IPS-20b (cell line): ENCODE data around the gene PDE1A.

Source experiments
- H3K27ac ChIP-seq: one replicate; pipeline ENCODE4 v1.5.1; 2013; ENCODE audit warnings: low read length
- H3K27me3 ChIP-seq: 2 replicates; pipeline ENCODE4 v1.6.1; 2013; ENCODE audit warnings: mild to moderate bottlenecking, low read length, inconsistent platforms; ENCODE audit not compliant: insufficient read depth
- H3K36me3 ChIP-seq: 2 replicates; pipeline ENCODE4 v1.6.1; 2013; ENCODE audit warnings: low read depth, mild to moderate bottlenecking, inconsistent platforms, low read length, moderate library complexity; ENCODE audit not compliant: insufficient read depth
- H3K4me1 ChIP-seq: 2 replicates; pipeline ENCODE4 v1.6.1; 2013; ENCODE audit warnings: mild to moderate bottlenecking, control low read depth, inconsistent platforms, low read length, moderate library complexity; ENCODE audit not compliant: insufficient read depth
- H3K4me3 ChIP-seq: 2 replicates; pipeline ENCODE4 v1.5.1; 2013; ENCODE audit warnings: mild to moderate bottlenecking, low read length, inconsistent platforms
- H3K9ac ChIP-seq: 2 replicates; pipeline ENCODE4 v1.6.1; 2013; ENCODE audit warnings: low read depth, mild to moderate bottlenecking, inconsistent platforms, low read length, moderate library complexity
- H3K9me3 ChIP-seq: 2 replicates; pipeline ENCODE4 v1.6.1; 2013; ENCODE audit warnings: mild to moderate bottlenecking, low read depth, low read length, inconsistent platforms; ENCODE audit not compliant: insufficient read depth

The PDE1A gene

GRCh38 chr2:182436252-182436651 lies 9.4 kb upstream of the PDE1A start:
- Histone ChIP-seq H3K4me1 (no peaks in the 10 kb centered on the region), H3K36me3 (no peaks in the 10 kb centered on the region), H3K27me3 (no peaks in the 10 kb centered on the region), H3K4me3 (no peak overlapping the region), H3K9me3 (no peaks in the 10 kb centered on the region), H3K27ac (no peak overlapping the region), H3K9ac (no peak overlapping the region)

GRCh38 chr2:182435754-182436153 lies 8.9 kb upstream of the PDE1A start:
- H3K27ac ChIP-seq, result no peak overlapping the region

GRCh38 chr2:182432051-182432450 lies 5.2 kb upstream of the PDE1A start:
- Histone ChIP-seq H3K9ac (no peak overlapping the region), H3K9me3 (no peaks in the 10 kb centered on the region), H3K27ac (no peak overlapping the region), H3K27me3 (no peaks in the 10 kb centered on the region), H3K4me1 (no peaks in the 10 kb centered on the region), H3K4me3 (no peak overlapping the region), H3K36me3 (no peaks in the 10 kb centered on the region)

More at GRCh38 chr2:182435754-182436153, 8.9 kb upstream of the PDE1A start:
- Histone ChIP-seq H3K9ac (no peak overlapping the region), H3K36me3 (no peaks in the 10 kb centered on the region), H3K4me3 (no peak overlapping the region), H3K4me1 (no peaks in the 10 kb centered on the region), H3K27me3 (no peaks in the 10 kb centered on the region), H3K9me3 (no peaks in the 10 kb centered on the region)

GRCh38 chr2:182428476-182428875 lies 1.6 kb upstream of the PDE1A start:
- no peak overlapping the region for H3K27ac ChIP-seq
- H3K4me1 ChIP-seq, result no peaks in the 10 kb centered on the region
- no peaks in the 10 kb centered on the region for H3K36me3 ChIP-seq
- no peaks in the 10 kb centered on the region for H3K27me3 ChIP-seq
- no peak overlapping the region for H3K4me3 ChIP-seq
- no peaks in the 10 kb centered on the region for H3K9me3 ChIP-seq
- no peak overlapping the region for H3K9ac ChIP-seq

- H3K9ac ChIP-seq, result no peak overlapping the region
- no peaks in the 10 kb centered on the region for H3K4me1 ChIP-seq
Measured at GRCh38 chr2:182426082-182426917, 536 bp downstream of the PDE1A start.

GRCh38 chr2:182422864-182423263 lies 4.0 kb downstream of the PDE1A start:
- Histone ChIP-seq H3K9me3 (no peaks in the 10 kb centered on the region), H3K9ac (no peak overlapping the region), H3K27me3 (no peaks in the 10 kb centered on the region), H3K4me1 (no peaks in the 10 kb centered on the region), H3K36me3 (no peaks in the 10 kb centered on the region), H3K27ac (no peak overlapping the region), H3K4me3 (no peak overlapping the region)

More at GRCh38 chr2:182426082-182426917, 536 bp downstream of the PDE1A start:
- no peaks in the 10 kb centered on the region for H3K9me3 ChIP-seq
- no peaks in the 10 kb centered on the region for H3K36me3 ChIP-seq
- no peak overlapping the region for H3K27ac ChIP-seq
- H3K27me3 ChIP-seq, result no peaks in the 10 kb centered on the region
- H3K4me3 ChIP-seq, result no peak overlapping the region

- Histone ChIP-seq H3K4me3 (no peak overlapping the region), H3K9ac (no peak overlapping the region), H3K27me3 (no peaks in the 10 kb centered on the region), H3K27ac (no peak overlapping the region), H3K9me3 (no peaks in the 10 kb centered on the region), H3K36me3 (no peaks in the 10 kb centered on the region), H3K4me1 (no peaks in the 10 kb centered on the region)
Measured at GRCh38 chr2:182420669-182421068, 6.2 kb downstream of the PDE1A start.

GRCh38 chr2:182416861-182417260 lies 10.0 kb downstream of the PDE1A start:
- no peak overlapping the region for H3K9ac ChIP-seq
- H3K9me3 ChIP-seq, result no peaks in the 10 kb centered on the region
- no peaks in the 10 kb centered on the region for H3K4me1 ChIP-seq
- H3K27ac ChIP-seq, result no peak overlapping the region
- no peaks in the 10 kb centered on the region for H3K36me3 ChIP-seq
- H3K4me3 ChIP-seq, result no peak overlapping the region
- no peaks in the 10 kb centered on the region for H3K27me3 ChIP-seq

GRCh38 chr2:182416191-182416590 lies 10.6 kb downstream of the PDE1A start:
- H3K4me1 ChIP-seq, result no peaks in the 10 kb centered on the region
- H3K4me3 ChIP-seq, result no peak overlapping the region
- H3K27ac ChIP-seq, result no peak overlapping the region
- H3K9ac ChIP-seq, result no peak overlapping the region
- H3K9me3 ChIP-seq, result no peaks in the 10 kb centered on the region
- H3K27me3 ChIP-seq, result no peaks in the 10 kb centered on the region
- H3K36me3 ChIP-seq, result no peaks in the 10 kb centered on the region

GRCh38 chr2:182415771-182416170 lies 11.1 kb downstream of the PDE1A start:
- Histone ChIP-seq H3K27ac (no peak overlapping the region), H3K27me3 (no peaks in the 10 kb centered on the region), H3K36me3 (no peaks in the 10 kb centered on the region), H3K9ac (no peak overlapping the region), H3K4me1 (no peaks in the 10 kb centered on the region), H3K9me3 (no peaks in the 10 kb centered on the region), H3K4me3 (no peak overlapping the region)

GRCh38 chr2:182412858-182413257 lies 14.0 kb downstream of the PDE1A start:
- no peak overlapping the region for H3K4me3 ChIP-seq
- no peak overlapping the region for H3K27ac ChIP-seq
- no peak overlapping the region for H3K9ac ChIP-seq
- H3K27me3 ChIP-seq, result no peaks in the 10 kb centered on the region
- H3K4me1 ChIP-seq, result no peaks in the 10 kb centered on the region
- no peaks in the 10 kb centered on the region for H3K9me3 ChIP-seq
- H3K36me3 ChIP-seq, result no peaks in the 10 kb centered on the region

- no peak overlapping the region for H3K27ac ChIP-seq
- no peaks in the 10 kb centered on the region for H3K36me3 ChIP-seq
- no peaks in the 10 kb centered on the region for H3K27me3 ChIP-seq
- no peak overlapping the region for H3K4me3 ChIP-seq
- H3K4me1 ChIP-seq, result no peaks in the 10 kb centered on the region
- no peak overlapping the region for H3K9ac ChIP-seq
- no peaks in the 10 kb centered on the region for H3K9me3 ChIP-seq
Measured at GRCh38 chr2:182410120-182410519, 16.7 kb downstream of the PDE1A start.
